Spleen (tissue), 7 donors: ENCODE data around the gene HCRTR2.

Experiments used
- POLR2A ChIP-seq, 3 donors: fragments of 450-650 bp; IDR thresholded peaks; one replicate each; pipeline ENCODE4 v1.5.1; 2017; ENCODE audit warnings: antibody characterized with exemption in 3 of 3, mild to moderate bottlenecking in 1 of 3
- TF ChIP-seq, protein P1 (sequence below), 11 experiments: fragments of 200-600 bp in 7 of 11; fragments of 450-650 bp in 4 of 11; sonication (generic) in 4 of 11; IDR thresholded peaks in 8 of 11; conservative IDR thresholded peaks in 3 of 11; 1 replicate in 7 of 11; 2 replicates in 4 of 11; pipeline versions ENCODE4 v1.4.0 to v1.8.0; 2016 to 2021; ENCODE audit warnings: antibody characterized with exemption in 11 of 11, inconsistent platforms in 4 of 11, mild to moderate bottlenecking in 1 of 11
- donor health status: DM: no; HTN: no; CAD: no; lungs with moderate emphysema.
- donor health status: DM: no; HTN: no; CAD: no.
- donor health status: DM: no; HTN: no; CAD: no.

DNA sequence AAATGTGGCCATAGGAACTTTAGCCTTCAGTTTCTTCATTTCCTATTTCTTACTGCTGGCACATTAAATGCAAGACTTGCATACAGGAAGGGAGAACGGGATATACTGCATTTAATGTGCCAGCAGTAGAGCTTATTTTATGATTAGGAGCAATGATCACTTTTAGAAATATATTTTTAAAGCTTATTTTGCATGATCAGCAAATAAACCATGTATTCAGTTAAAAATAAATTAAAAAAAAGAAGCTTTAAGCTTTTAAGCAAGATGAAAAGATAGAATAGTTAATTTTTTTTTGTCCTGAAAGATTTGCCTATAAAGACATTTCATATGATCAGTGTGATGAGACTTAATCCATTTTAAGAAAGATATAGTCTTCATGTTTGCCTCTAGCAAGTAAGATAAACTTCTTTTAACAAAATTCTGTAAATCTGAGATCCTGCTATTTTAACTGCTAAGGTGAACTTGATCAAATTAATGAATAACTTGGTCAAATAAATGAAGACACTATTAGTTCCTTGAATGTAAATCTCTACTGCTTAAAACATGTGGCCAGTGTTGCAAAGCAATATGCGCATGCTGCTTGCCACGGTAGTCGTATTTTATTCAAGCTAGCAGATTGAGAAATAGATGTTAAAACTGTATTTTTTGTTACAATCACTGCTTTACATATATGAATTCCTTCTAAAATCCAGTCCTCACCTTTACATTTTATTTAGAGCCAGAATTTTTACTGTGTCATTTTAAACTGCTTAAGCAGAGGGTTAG, 36.2 kb upstream of the HCRTR2 start:
- TF ChIP-seq, protein P1, sequence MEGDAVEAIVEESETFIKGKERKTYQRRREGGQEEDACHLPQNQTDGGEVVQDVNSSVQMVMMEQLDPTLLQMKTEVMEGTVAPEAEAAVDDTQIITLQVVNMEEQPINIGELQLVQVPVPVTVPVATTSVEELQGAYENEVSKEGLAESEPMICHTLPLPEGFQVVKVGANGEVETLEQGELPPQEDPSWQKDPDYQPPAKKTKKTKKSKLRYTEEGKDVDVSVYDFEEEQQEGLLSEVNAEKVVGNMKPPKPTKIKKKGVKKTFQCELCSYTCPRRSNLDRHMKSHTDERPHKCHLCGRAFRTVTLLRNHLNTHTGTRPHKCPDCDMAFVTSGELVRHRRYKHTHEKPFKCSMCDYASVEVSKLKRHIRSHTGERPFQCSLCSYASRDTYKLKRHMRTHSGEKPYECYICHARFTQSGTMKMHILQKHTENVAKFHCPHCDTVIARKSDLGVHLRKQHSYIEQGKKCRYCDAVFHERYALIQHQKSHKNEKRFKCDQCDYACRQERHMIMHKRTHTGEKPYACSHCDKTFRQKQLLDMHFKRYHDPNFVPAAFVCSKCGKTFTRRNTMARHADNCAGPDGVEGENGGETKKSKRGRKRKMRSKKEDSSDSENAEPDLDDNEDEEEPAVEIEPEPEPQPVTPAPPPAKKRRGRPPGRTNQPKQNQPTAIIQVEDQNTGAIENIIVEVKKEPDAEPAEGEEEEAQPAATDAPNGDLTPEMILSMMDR (IDR thresholded peaks at IDR 0.05 in 8 of 11, conservative IDR thresholded peaks at IDR 0.05 in 3 of 11), result no peak
- TF ChIP-seq POLR2A (IDR thresholded peaks at IDR 0.05), result no peak
